NT2/D1 (cell line): ENCODE measurements around the gene PLCL1.

Experiments used
- SUZ12 ChIP-seq: IDR thresholded peaks from 2 replicates; pipeline ENCODE4 v1.6.1; 2011; ENCODE audit not compliant: insufficient read length, insufficient read depth; ENCODE audit errors: extremely low read depth
- YY1 ChIP-seq: IDR thresholded peaks from 2 replicates; pipeline ENCODE4 v1.6.1; 2011; ENCODE audit not compliant: insufficient read length, insufficient read depth
- ZNF274 ChIP-seq: IDR thresholded peaks from 2 replicates; pipeline ENCODE4 v1.6.1; 2011; ENCODE audit warnings: mild to moderate bottlenecking, low read depth, low read length

DNA sequence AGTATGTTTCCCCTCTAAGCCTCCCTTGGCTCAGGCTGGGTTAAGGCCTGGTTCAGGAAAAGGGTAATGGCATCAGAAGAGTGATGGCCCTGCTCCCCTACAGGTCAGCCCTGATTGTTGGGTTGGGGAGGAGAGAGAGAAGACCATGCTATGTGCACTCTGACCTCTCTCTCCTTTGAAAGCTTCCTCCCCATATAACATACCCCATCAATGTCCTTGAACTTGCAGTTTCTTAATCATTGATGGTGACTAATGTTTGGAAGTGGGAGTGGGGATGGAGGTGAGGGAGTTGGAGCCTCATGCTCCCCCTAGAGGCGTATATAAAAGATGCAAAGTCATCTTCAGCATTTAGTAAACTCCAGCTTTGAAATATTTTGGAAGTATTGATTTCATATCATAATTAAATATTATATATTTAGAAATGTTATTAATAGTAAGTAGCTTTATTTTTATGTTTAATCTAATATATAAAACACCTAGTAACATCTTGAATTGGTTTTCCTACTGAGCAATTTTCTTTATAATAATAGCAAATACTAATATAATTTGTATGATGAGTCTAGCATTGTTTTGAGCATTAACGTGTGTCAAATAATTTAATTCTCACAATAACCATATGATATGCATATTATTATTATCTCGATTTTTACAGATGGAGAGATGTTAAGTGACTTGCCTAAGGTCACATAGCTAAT, 8.8 kb downstream of the PLCL1 start:
- TF ChIP-seq ZNF274 (no peak), YY1 (no peak), SUZ12 (no peak)
